MM.1S (cell line): ENCODE data around the gene ADRB2.

Source experiments
- DNase-seq: peaks from one replicate; pipeline ENCODE4 v3.0.0-alpha.2; 2015
- H2AFZ ChIP-seq: fragments of 300-600 bp; sonication (generic); 2 replicates; pipeline ENCODE4 v1.6.0; 2016; ENCODE audit warnings: antibody characterized with exemption, low read length
- H3F3A ChIP-seq: fragments of 300-600 bp; sonication (generic); 2 replicates; pipeline ENCODE4 v1.6.1; 2016; ENCODE audit warnings: mild to moderate bottlenecking, antibody characterized with exemption, low read length, moderate library complexity, mixed read lengths; ENCODE audit not compliant: insufficient read depth
- H3K27ac ChIP-seq: fragments of 300-600 bp; sonication (generic); 2 replicates; pipeline ENCODE4 v1.5.1; 2016; ENCODE audit warnings: mild to moderate bottlenecking, low read length
- H3K27me3 ChIP-seq: fragments of 300-600 bp; sonication (generic); replicated peaks from 2 replicates; pipeline ENCODE4 v1.6.0; 2016; ENCODE audit warnings: low read length; ENCODE audit not compliant: insufficient read depth
- H3K36me3 ChIP-seq: fragments of 300-600 bp; sonication (generic); replicated peaks from 2 replicates; pipeline ENCODE4 v1.6.1; 2016; ENCODE audit warnings: mild to moderate bottlenecking, low read length, mixed read lengths; ENCODE audit not compliant: insufficient read depth
- H3K4me1 ChIP-seq: fragments of 300-600 bp; sonication (generic); 2 replicates; pipeline ENCODE4 v1.6.1; 2016; ENCODE audit warnings: low read length, mixed read lengths
- H3K4me2 ChIP-seq: fragments of 300-600 bp; sonication (generic); 2 replicates; pipeline ENCODE4 v1.6.0; 2016; ENCODE audit warnings: low read depth, low read length
- H3K4me3 ChIP-seq: fragments of 300-600 bp; sonication (generic); 2 replicates; pipeline ENCODE4 v1.5.1; 2016; ENCODE audit warnings: low read length, mixed read lengths
- H3K79me2 ChIP-seq: fragments of 300-600 bp; sonication (generic); 2 replicates; pipeline ENCODE4 v1.6.1; 2016; ENCODE audit warnings: mixed run types, low read length, mixed read lengths
- H3K9ac ChIP-seq: fragments of 300-600 bp; sonication (generic); 2 replicates; pipeline ENCODE4 v1.6.1; 2016; ENCODE audit warnings: low read length, mixed read lengths
- H3K9me2 ChIP-seq: fragments of 300-600 bp; sonication (generic); replicated peaks from 2 replicates; pipeline ENCODE4 v1.6.1; 2016; ENCODE audit warnings: mild to moderate bottlenecking, low read length, mixed read lengths; ENCODE audit not compliant: insufficient read depth
- H3K9me3 ChIP-seq: fragments of 300-600 bp; sonication (generic); replicated peaks from 2 replicates; pipeline ENCODE4 v1.6.1; 2016; ENCODE audit warnings: mild to moderate bottlenecking, low read length, mixed read lengths; ENCODE audit not compliant: insufficient read depth
- H4K20me1 ChIP-seq: fragments of 300-600 bp; sonication (generic); 2 replicates; pipeline ENCODE4 v1.6.1; 2016; ENCODE audit warnings: mild to moderate bottlenecking, low read length, moderate library complexity, mixed read lengths; ENCODE audit not compliant: insufficient read depth
- EZH2 ChIP-seq: fragments of 300-600 bp; sonication (generic); optimal IDR thresholded peaks from 2 replicates; pipeline ENCODE3; 2017; ENCODE audit warnings: low read depth, mild to moderate bottlenecking, antibody characterized with exemption, low read length, mixed read lengths
- EZH2phosphoT487 ChIP-seq: fragments of 300-600 bp; sonication (generic); IDR thresholded peaks from 2 replicates; pipeline ENCODE4 v1.6.1; 2018; ENCODE audit warnings: antibody characterized with exemption, low read length
- TF ChIP-seq, protein P1 (sequence below): fragments of 300-600 bp; sonication (generic); IDR thresholded peaks from 2 replicates; pipeline ENCODE4 v1.5.1; 2016; ENCODE audit warnings: antibody characterized with exemption, low read length, mixed read lengths

The ADRB2 gene

DNA sequence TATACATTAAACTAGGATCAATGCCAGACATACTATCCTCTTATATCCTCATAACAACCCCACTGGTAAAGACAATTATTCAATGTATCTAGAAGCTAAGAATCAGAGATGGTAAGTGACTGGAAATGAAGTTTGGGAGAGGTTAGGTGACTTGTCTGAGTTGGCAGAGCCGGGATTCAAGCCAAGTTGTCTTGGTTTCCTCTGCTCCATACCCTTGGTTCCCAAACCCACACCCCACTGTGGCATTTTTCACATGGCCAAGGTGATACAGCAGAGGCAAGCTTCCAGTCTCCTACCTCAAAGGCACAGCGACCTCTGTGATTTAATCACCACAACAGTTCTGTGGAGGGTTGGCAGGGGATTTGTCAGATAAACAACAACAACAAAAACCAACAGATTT lies 34.7 kb upstream of the ADRB2 start:
- Histone ChIP-seq H3K9ac (no peak overlapping the region), H3K4me2 (no peak overlapping the region), H4K20me1 (no peaks in the 10 kb centered on the region), H3K27ac (no peak overlapping the region), H3F3A (no peaks in the 10 kb centered on the region), H3K4me1 (no peaks in the 10 kb centered on the region), H3K4me3 (no peak overlapping the region), H3K9me3 (no peaks in the 10 kb centered on the region), H3K9me2 (no peaks in the 10 kb centered on the region), H3K79me2 (no peaks in the 10 kb centered on the region), H3K36me3 (no peaks in the 10 kb centered on the region), H3K27me3 (no peaks in the 10 kb centered on the region), H2AFZ (no peak overlapping the region)
- TF ChIP-seq EZH2, result no peak
- TF ChIP-seq EZH2phosphoT487, result no peak
- TF ChIP-seq, protein P1, sequence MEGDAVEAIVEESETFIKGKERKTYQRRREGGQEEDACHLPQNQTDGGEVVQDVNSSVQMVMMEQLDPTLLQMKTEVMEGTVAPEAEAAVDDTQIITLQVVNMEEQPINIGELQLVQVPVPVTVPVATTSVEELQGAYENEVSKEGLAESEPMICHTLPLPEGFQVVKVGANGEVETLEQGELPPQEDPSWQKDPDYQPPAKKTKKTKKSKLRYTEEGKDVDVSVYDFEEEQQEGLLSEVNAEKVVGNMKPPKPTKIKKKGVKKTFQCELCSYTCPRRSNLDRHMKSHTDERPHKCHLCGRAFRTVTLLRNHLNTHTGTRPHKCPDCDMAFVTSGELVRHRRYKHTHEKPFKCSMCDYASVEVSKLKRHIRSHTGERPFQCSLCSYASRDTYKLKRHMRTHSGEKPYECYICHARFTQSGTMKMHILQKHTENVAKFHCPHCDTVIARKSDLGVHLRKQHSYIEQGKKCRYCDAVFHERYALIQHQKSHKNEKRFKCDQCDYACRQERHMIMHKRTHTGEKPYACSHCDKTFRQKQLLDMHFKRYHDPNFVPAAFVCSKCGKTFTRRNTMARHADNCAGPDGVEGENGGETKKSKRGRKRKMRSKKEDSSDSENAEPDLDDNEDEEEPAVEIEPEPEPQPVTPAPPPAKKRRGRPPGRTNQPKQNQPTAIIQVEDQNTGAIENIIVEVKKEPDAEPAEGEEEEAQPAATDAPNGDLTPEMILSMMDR, result no peak
- no peak for DNase-seq

DNA sequence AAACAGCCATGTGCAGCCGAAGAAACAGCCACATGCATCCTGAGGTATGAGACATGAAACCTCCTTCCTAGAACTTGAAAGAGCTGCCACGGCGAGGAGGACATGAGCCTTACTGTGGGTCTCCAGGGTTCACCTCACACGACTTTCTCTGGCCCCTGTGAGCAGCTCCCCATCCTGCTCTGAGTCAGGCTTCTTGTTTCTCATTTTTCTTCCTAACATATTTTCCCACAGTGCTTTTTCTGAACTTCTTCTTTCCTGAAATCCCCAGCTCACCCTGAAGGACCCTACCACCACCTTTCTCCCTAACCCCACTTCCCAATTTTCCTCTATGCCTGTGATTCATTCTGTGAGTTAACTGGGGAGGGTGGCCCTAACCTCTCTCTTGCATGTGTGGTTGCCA lies 33.7 kb upstream of the ADRB2 start:
- no peaks in the 10 kb centered on the region for H3K36me3 ChIP-seq
- no peaks in the 10 kb centered on the region for H3K9me3 ChIP-seq
- no peaks in the 10 kb centered on the region for H4K20me1 ChIP-seq
- H3K9ac ChIP-seq, result no peak overlapping the region
- H3K27me3 ChIP-seq, result no peaks in the 10 kb centered on the region
- H3K4me1 ChIP-seq, result no peaks in the 10 kb centered on the region
- H3F3A ChIP-seq, result no peaks in the 10 kb centered on the region
- H3K4me3 ChIP-seq, result no peak overlapping the region
- H3K79me2 ChIP-seq, result no peaks in the 10 kb centered on the region
- H3K4me2 ChIP-seq, result no peak overlapping the region
- no peak overlapping the region for H2AFZ ChIP-seq
- no peak for DNase-seq
- no peak overlapping the region for H3K27ac ChIP-seq
- TF ChIP-seq EZH2, result no peak
- TF ChIP-seq EZH2phosphoT487, result no peak
- TF ChIP-seq, protein P1, result no peak
- no peaks in the 10 kb centered on the region for H3K9me2 ChIP-seq

- Histone ChIP-seq H2AFZ (no peak overlapping the region), H3K4me3 (no peak overlapping the region), H3K4me1 (no peaks in the 10 kb centered on the region), H3F3A (no peaks in the 10 kb centered on the region), H3K27me3 (no peaks in the 10 kb centered on the region), H3K9ac (no peak overlapping the region), H3K79me2 (no peaks in the 10 kb centered on the region), H4K20me1 (no peaks in the 10 kb centered on the region), H3K4me2 (no peak overlapping the region), H3K9me2 (no peaks in the 10 kb centered on the region), H3K27ac (no peak overlapping the region), H3K9me3 (no peaks in the 10 kb centered on the region), H3K36me3 (no peaks in the 10 kb centered on the region)
- no peak for DNase-seq
- TF ChIP-seq EZH2phosphoT487 (no peak), EZH2 (no peak)
- TF ChIP-seq, protein P1, result no peak
These were observed 33.1 kb upstream of the ADRB2 start for GRCh38 chr5:148793261-148793660.
